NCI-H2196 treated with DMSO at 0.1 percent for 48 hours (cell line): ENCODE data around the gene GSC.
"Not testable (repeated sequence)": the region's sequence is repeated elsewhere in the genome, so short reads cannot be mapped to it uniquely, and the experiment has no call there.

Experiments used
- DNase-seq: peaks from one replicate; lab custom pipeline; 2025; ENCODE audit not compliant: unreplicated experiment; lab: John Stamatoyannopoulos, UW

GSC gene

DNA sequence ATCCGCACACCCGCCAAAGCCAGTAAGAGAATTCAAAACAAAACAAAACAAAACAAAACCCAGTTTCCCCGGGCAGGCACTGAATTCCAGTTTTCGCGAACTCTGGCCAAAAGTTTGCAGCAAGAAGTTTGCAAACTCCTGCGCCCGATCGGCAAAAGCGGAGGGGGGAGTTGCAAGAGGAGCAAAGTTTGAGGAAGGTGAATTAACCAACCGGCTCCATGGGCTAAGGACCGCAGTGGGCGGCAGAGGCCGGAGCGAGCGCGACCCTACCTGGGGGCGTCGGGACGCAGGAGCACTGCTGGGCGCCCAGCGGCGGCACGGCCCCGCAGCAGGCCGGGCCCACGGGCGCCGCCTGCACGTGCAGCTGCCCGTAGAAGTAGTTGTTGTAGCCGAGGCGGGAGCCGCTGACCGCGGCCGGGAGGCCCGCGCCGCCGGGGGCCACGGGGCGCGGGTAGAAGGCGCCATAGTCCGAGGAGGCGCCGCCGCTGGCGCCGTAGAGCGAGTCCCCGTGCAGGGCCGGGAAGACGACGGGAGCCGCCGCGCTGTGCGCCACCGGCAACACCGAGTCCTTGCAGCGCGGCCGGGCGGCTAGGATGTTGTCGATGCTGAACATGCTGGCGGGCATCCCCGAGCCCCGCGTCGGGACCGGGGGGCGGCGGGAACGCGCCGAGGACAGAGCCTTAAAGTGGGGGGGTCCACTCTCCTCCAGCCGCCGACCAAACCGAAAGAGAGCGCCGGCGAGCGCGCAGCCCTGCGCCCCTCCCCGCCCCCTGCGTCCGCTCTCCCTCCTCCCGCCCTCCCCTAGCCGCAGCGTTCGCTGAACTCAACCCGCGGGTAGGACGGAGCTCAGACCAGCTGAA is at the start of gene GSC:
TSS of gene GSC (minus strand) at position 723 of the 860 bp plus-strand sequence. CDS start at position 625, 98 bp downstream.
- DNase-seq = no peak

DNA sequence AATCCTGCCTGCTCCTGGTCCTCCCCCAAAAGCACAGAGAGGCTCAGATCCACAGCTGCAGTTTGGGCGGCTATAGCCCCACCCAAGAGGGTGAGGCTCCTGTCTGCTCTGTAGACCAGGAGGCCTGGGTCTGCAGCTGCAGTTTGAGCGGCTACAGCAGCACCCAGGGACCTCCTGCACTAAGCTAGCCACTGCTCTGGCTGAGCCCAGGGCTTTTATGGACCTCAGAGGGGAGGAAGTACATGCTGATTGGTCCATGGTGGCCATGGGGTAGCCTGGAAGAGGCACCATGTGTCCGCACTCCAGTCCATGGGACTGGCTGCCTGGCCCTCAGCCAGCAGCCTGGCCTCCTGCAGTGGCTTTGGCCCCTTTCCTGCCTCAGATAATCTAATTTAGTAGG is 49.6 kb upstream of the GSC start:
- DNase-seq = no peak

DNA sequence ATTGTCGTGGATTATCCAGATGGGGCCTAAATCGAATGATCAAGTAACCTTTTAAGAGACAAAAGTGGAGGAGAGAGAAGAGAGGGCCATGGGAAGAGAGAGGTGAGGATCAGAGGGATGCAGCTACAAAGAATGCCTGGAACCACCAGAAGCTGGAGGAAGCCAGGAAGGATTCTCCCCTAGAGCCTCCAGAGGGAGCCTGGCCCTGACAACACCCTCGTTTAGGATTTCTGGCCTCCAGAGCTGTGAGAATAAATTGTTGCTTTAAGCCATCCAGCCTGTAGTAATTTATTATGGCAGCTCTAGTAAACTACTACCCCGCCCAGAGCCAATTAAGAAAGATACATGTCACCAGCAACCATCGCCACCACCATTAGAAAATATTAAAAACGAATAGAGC is 46.2 kb upstream of the GSC start:
- no peak for DNase-seq

DNA sequence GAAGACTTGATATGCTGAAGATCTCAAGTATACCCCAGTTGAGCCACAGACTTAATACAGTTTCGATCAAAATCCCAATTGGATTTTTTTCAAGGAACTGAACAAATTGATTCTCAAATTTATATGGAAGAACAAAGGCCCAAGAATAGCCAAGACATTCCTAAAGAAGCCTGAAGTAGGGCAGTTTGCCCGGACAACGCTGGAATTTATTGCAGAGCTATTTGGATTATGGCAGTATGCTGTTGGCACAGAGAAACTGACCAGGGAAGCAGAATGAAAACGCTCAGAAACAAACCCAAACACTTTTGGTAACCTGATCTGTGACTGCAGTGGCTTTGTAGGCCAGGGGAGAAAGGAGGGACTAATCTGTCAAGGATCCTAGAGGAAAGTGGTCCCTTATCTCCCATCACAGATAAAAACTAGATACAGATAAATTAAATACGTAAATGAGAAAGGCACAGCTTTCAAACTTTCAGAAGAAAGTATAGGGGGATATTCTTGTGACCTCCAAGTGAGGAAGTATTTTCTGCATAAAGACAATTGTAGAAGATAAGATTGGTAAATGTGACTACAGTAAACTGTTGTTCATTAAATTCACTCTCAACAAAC is 35.9 kb upstream of the GSC start:
- no peak for DNase-seq

DNA sequence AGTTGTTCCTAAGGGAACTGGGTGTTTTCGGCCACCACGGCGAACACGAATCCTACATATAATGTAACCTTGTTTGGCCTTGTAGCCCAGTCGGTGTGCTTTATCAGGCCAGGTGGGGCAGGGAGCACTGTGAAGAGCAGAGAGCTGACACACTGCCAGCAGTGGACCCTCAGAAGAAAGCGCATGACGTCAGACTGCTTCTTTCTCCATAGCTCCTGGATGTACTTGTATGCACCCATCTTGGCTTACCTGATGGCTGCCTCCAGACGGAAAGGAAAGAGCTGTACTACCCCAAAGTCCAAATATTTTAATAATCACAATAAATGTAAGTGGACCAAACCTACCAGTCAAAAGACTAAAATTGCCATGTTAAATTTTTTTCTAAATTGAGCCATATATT is 31.3 kb upstream of the GSC start:
- DNase-seq = no peak

GRCh38 chr14:94800764-94801163 is 30.9 kb upstream of the GSC start:
- not testable (repeated sequence) for DNase-seq

DNA sequence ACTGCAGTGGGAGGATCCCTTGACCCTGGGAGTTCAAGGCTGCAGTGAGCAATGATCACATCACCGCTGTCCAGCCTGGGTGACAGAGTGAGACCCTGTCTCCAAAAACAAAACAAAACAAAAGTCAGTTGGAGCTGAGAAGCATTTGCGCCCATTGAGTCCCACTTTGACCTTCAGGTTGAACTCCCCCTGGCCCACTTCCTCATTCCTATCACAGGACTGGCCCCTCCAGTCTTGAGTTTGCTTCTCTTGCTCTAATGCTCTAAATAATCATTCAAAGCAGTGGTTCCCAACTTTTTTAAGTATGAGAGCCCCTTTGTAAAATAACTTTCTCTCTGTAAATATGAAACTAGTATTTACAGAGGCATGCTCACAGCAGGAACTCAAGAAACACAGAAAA is 28.0 kb upstream of the GSC start:
- no peak for DNase-seq

- DNase-seq = no peak
Measured at GRCh38 chr14:94796278-94796677, 26.4 kb upstream of the GSC start.

- no peak for DNase-seq
Measured at GRCh38 chr14:94795372-94795771, 25.5 kb upstream of the GSC start.

DNA sequence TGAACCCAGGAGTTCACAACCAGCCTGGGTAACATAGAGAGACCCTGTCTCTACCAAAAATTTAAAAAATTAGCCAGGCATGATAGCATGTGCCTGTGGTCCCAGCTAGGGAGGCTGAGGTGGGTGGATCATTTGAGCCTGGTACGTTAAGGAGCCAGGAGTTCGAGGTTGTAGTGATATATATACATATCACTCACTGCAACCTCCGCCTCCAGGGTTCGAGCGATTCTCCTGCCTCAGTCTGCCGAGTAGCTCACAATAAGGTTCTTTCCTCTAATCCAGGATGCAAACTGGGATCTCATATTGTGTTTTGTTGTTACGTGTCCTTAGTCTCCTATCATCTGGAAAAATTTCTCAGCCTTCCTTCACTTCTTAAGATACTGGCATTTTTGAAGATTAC is 24.0 kb upstream of the GSC start:
- no peak for DNase-seq

GRCh38 chr14:94787655-94788054 is 17.7 kb upstream of the GSC start:
- no peak for DNase-seq

- DNase-seq = no peak
Measured at GRCh38 chr14:94787092-94787491, 17.2 kb upstream of the GSC start.

- no peak for DNase-seq
Measured at GRCh38 chr14:94780536-94781399, 10.9 kb upstream of the GSC start.

GRCh38 chr14:94779713-94780112 is 9.8 kb upstream of the GSC start:
- DNase-seq = no peak

GRCh38 chr14:94775871-94776210 is 5.9 kb upstream of the GSC start:
- DNase-seq = no peak

GRCh38 chr14:94775091-94775870 is 5.4 kb upstream of the GSC start:
- no peak for DNase-seq

DNA sequence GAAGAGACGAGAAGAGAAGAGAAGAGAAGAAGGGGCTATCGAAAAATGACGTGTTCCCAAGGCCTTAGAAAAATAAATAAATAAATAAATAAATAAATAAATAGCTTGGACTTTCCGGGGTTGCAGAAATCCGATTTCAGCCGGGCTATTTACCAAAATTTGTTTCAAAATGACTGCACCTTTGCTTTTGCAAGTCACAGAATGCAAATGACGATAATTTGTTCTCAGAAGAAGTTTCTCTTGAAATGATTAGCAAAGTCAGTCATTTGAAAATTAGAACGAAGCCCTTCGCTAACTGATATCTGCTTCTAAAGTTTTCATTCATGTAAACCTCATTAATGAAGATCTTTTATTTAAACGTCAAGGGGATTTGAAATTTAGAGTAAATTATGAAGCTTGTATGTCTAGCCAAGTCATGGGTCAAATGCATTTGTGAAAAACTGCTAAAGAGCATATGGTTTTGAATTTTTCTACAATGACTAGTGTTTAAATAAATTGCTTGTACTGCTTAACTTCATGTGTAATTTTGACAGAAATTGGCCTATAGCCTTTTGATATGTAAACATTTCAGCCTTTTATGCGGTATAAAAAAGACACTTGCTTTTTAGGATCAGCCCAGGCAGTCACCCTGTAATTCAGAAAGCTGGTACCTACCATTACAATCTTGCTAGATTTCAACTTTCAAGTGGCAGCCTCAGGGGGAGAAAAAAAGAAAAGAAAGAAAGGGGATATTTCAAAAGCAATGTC is 4.6 kb upstream of the GSC start:
- no peak for DNase-seq

GRCh38 chr14:94773655-94774343 is 3.9 kb upstream of the GSC start:
- no peak for DNase-seq

- DNase-seq = no peak
Measured at GRCh38 chr14:94773061-94773648, 3.2 kb upstream of the GSC start.
